K562 (cell line): ENCODE results near the gene CCDC50. TPM values are rescaled to one million over a fixed set of nuclear protein-coding genes. Genes with fewer than 3 reads are reported as not detected.

Experiments
- ATAC-seq: fragments of 200-7000 bp; cut with Tn5 transposase; 3 replicates; pipeline ENCODE4 v1.9.1; 2020; ENCODE audit warnings: moderate library complexity
- BruUV-seq: library from RNA; stranded (reverse); fragments of 400-500 nt; replicated peaks from 2 replicates; lab custom pipeline; 2021; lab: Mats Ljungman, UMichigan
- CTCF ChIA-PET: fragments of 300-600 bp; formaldehyde crosslinking; extraction: SDS; loops from one replicate; lab custom pipeline; 2021; ENCODE audit warnings: low intra/inter-chr PET ratio; lab: Yijun Ruan, JAX
- POLR2A ChIA-PET: fragments of 300-600, 350-650 bp; sonication (Branson Sonifier 250); formaldehyde crosslinking; extraction: SDS; loops from one replicate; lab custom pipeline; 2021; ENCODE audit warnings: antibody characterized with exemption, inconsistent platforms; lab: Yijun Ruan, JAX
- DNase-seq, 4 experiments: peaks; one replicate each; pipeline versions ENCODE4 v3.0.0 to v3.0.0-alpha.2; 2011 to 2018; ENCODE audit warnings: low spot score in 3 of 4, mixed read lengths in 3 of 4; ENCODE audit errors: extremely low read depth in 1 of 4
- FAIRE-seq: peaks from 2 replicates; lab custom pipeline; 2011; peaks lifted over from hg19 to GRCh38; lab: Jason Lieb, UNC
- H2AFZ ChIP-seq: 2 replicates; pipeline ENCODE4 v1.6.0; 2011; ENCODE audit warnings: low read depth, low read length, control low read depth, inconsistent platforms
- H3K27ac ChIP-seq: fragments of 200-600 bp; 3 replicates; pipeline ENCODE4 v1.8.0; 2011; ENCODE audit warnings: low read depth, mild to moderate bottlenecking, control low read depth, inconsistent platforms, low read length, moderate library complexity, mixed read lengths; ENCODE audit errors: extremely low read depth
- H3K27me3 ChIP-seq, 2 experiments: fragments of 300-600 bp in 1 of 2; 2 replicates in 1 of 2; 3 replicates in 1 of 2; pipeline versions ENCODE4 v1.6.0 to v1.8.0; 2011; ENCODE audit warnings: inconsistent platforms in 2 of 2, low read length in 2 of 2, mild to moderate bottlenecking in 1 of 2, mixed read lengths in 1 of 2, moderate library complexity in 1 of 2; ENCODE audit not compliant: control insufficient read depth in 2 of 2, insufficient read depth in 2 of 2
- H3K36me3 ChIP-seq: fragments of 300-600 bp; 3 replicates; pipeline ENCODE4 v1.8.0; 2011; ENCODE audit warnings: mild to moderate bottlenecking, low read length, inconsistent platforms; ENCODE audit not compliant: control insufficient read depth, insufficient read depth
- H3K4me1 ChIP-seq, 2 experiments: fragments of 200-600 bp in 1 of 2; replicated peaks in 1 of 2; 2 replicates in 1 of 2; 3 replicates in 1 of 2; pipeline versions ENCODE4 v1.5.1 to v1.8.0; 2011; ENCODE audit warnings: inconsistent platforms in 2 of 2, low read length in 2 of 2, mild to moderate bottlenecking in 1 of 2, mixed read lengths in 1 of 2, moderate library complexity in 1 of 2; ENCODE audit not compliant: control insufficient read depth in 2 of 2, insufficient read depth in 2 of 2
- H3K4me2 ChIP-seq: 2 replicates; pipeline ENCODE4 v1.6.1; 2011; ENCODE audit warnings: low read length, control low read depth, inconsistent platforms, mixed read lengths; ENCODE audit not compliant: insufficient read depth
- H3K4me3 ChIP-seq: fragments of 200-600 bp; sonication (generic), shearing (Covaris generic); 2 replicates; pipeline ENCODE4 v1.5.1; 2016; ENCODE audit warnings: control low read depth, inconsistent platforms
- H3K79me2 ChIP-seq: fragments of 200-600 bp; 3 replicates; pipeline ENCODE4 v1.8.0; 2011; ENCODE audit warnings: low read length, inconsistent platforms; ENCODE audit not compliant: control insufficient read depth, insufficient read depth
- H3K9ac ChIP-seq, 2 experiments: 2 replicates each; pipeline versions ENCODE4 v1.6.0 to v1.6.1; 2011; ENCODE audit warnings: low read depth in 2 of 2, low read length in 2 of 2, control low read depth in 1 of 2, inconsistent platforms in 1 of 2, mild to moderate bottlenecking in 1 of 2, mixed read lengths in 1 of 2; ENCODE audit not compliant: insufficient read depth in 1 of 2
- H3K9me1 ChIP-seq: one replicate; pipeline ENCODE4 v1.6.0; 2011; ENCODE audit warnings: inconsistent platforms, mild to moderate bottlenecking, low read length, moderate library complexity; ENCODE audit not compliant: control insufficient read depth, insufficient read depth
- H3K9me3 ChIP-seq: replicated peaks from 2 replicates; pipeline ENCODE4 v1.5.1; 2011; ENCODE audit warnings: low read depth, low read length, inconsistent platforms; ENCODE audit not compliant: control insufficient read depth, insufficient read depth
- H4K20me1 ChIP-seq: replicated peaks from 2 replicates; pipeline ENCODE4 v1.6.1; 2011; ENCODE audit warnings: low read length, inconsistent platforms, mixed read lengths; ENCODE audit not compliant: control insufficient read depth, insufficient read depth
- ATF7 ChIP-seq: fragments of 450-650 bp; IDR thresholded peaks from 2 replicates; pipeline ENCODE4 v1.7.1; 2014; ENCODE audit warnings: mild to moderate bottlenecking, moderate library complexity
- BHLHE40 ChIP-seq: IDR thresholded peaks from 2 replicates; pipeline ENCODE4 v1.6.1; 2011; ENCODE audit warnings: low read length, improper control_type of control experiment
- CEBPG ChIP-seq, 3 experiments: fragments of 200-800 bp in 1 of 3; sonication (Bioruptor generic) in 1 of 3; sonication (generic) in 1 of 3; formaldehyde crosslinking in 1 of 3; IDR thresholded peaks in 2 of 3; conservative IDR thresholded peaks in 1 of 3; 2 replicates each; pipeline versions ENCODE4 v1.6.1 to v1.8.0; 2016 to 2022; ENCODE audit warnings: missing compliant biosample characterization in 2 of 3, missing genetic modification characterization in 2 of 3, mild to moderate bottlenecking in 1 of 3, missing genetic modification reagents in 1 of 3
- E2F5 ChIP-seq: sonication (generic); formaldehyde crosslinking; IDR thresholded peaks from 2 replicates; pipeline ENCODE4 v1.8.0; 2022; ENCODE audit warnings: mild to moderate bottlenecking, missing genetic modification reagents
- ELF2 ChIP-seq: fragments of 250-450 bp; sonication (Bioruptor Pico); IDR thresholded peaks from 2 replicates; pipeline ENCODE4 v1.5.0; 2021; ENCODE audit warnings: mild to moderate bottlenecking
- ETV1 ChIP-seq: fragments of 450-650 bp; conservative IDR thresholded peaks from 2 replicates; pipeline ENCODE4 v1.6.1; 2016; ENCODE audit warnings: missing genetic modification characterization, control low read depth, low read depth, missing compliant biosample characterization
- FOS ChIP-seq: IDR thresholded peaks from 3 replicates; pipeline ENCODE4 v1.6.1; 2011; ENCODE audit not compliant: insufficient read length; ENCODE audit errors: extremely low read depth
- FOXK1 ChIP-seq: sonication (generic); formaldehyde crosslinking; IDR thresholded peaks from 2 replicates; pipeline ENCODE4 v1.8.0; 2022; ENCODE audit warnings: missing genetic modification reagents, mild to moderate bottlenecking, borderline replicate concordance
- HDAC1 ChIP-seq, 2 experiments: fragments of 450-650 bp; IDR thresholded peaks; 2 replicates each; pipeline ENCODE4 v1.6.1; 2016 to 2017; ENCODE audit warnings: inconsistent platforms in 1 of 2, mild to moderate bottlenecking in 1 of 2, moderate library complexity in 1 of 2
- MBD2 ChIP-seq: sonication (generic); IDR thresholded peaks from 2 replicates; pipeline ENCODE4 v1.6.1; 2016; ENCODE audit warnings: low read depth, borderline replicate concordance
- MEF2A ChIP-seq: IDR thresholded peaks from 2 replicates; pipeline ENCODE4 v1.6.1; 2011; ENCODE audit warnings: low read depth, mild to moderate bottlenecking, low read length, moderate library complexity; ENCODE audit not compliant: control insufficient read depth
- NFXL1 ChIP-seq: fragments of 450-650 bp; formaldehyde crosslinking; IDR thresholded peaks from 2 replicates; pipeline ENCODE4 v1.4.0; 2021; ENCODE audit warnings: mild to moderate bottlenecking
- NR2F6 ChIP-seq: fragments of 450-650 bp; formaldehyde crosslinking; IDR thresholded peaks from 2 replicates; pipeline ENCODE4 v1.4.0; 2020; ENCODE audit warnings: mild to moderate bottlenecking
- PHB2 ChIP-seq: fragments of 450-650 bp; IDR thresholded peaks from 2 replicates; pipeline ENCODE4 v1.6.1; 2017; ENCODE audit warnings: low read depth
- RHOXF2B ChIP-seq: fragments of 250-450 bp; sonication (Bioruptor Pico); conservative IDR thresholded peaks from 2 replicates; pipeline ENCODE4 v1.5.1; 2021
- WGBS: fragments of 100-300 bp; shearing (Covaris generic); methylation state at CpG from one replicate; pipeline ENCODE4 v1.1.6; 2016; ENCODE audit warnings: low coverage, mixed read lengths; ENCODE audit not compliant: insufficient coverage; ENCODE audit errors: missing lambda C conversion rate; 5-methylcytosine and 5-hydroxymethylcytosine counted together
- in situ Hi-C: fragments of 300-500 bp; cut with MboI; formaldehyde crosslinking; loops from 4 replicates; pipeline ENCODE4 v1.15.0; 2018; ENCODE audit warnings: inconsistent platforms, mixed read lengths
- intact Hi-C: fragments of 100-400 bp; cut with micrococcal nuclease; formaldehyde crosslinking; loops from 2 replicates; pipeline ENCODE4 v1.14.2; 2022
- polyA plus RNA-seq, 8 experiments: library from polyadenylated mRNA; depleted of rRNA in 4 of 8; stranded (reverse) in 5 of 8; unstranded in 3 of 8; fragments of >200 nt; fragmentation: Nextera tagmentation in 2 of 8; fragmentation: Illumina TruSeq in 1 of 8; extraction: Ambion mirVana in 2 of 8; extraction: Trizol in 1 of 8; gene quantifications; 2 replicates each; pipeline versions ENCODE4 v1.2.1 to v1.2.3, GENCODE V29; 2011 to 2014; ENCODE audit warnings: inconsistent platforms in 1 of 8, missing spikeins in 1 of 8
- total RNA-seq, 7 experiments: library from RNA; depleted of rRNA in 6 of 7; stranded (reverse); fragments of >200 nt in 6 of 7; fragmentation: Illumina TruSeq in 2 of 7; extraction: Trizol in 2 of 7; gene quantifications; 2 replicates each; pipeline versions ENCODE4 v1.2.1 to v1.2.3, GENCODE V29; 2011 to 2021; ENCODE audit warnings: low replicate concordance in 1 of 7

Gene CCDC50
- total and polyA plus RNA-seq, 9 of the 15 experiments (the other 6 are each of a cell fraction or from before 2014, with no cell fraction given): 8.4 to 63.4 (median 40.4) TPM

GRCh38 chr3:191432162-191432561, 103.0 kb downstream of the CCDC50 start:
- no TSS peak for BruUV-seq
- DNase-seq (no peak), FAIRE-seq (no peak), ATAC-seq (no peak)
- ChIA-PET POLR2A (interaction anchor here (0.8 kb wide), 1 partner anchor 17 kb away, joined by 3 read pairs; no protein-coding TSS in a partner anchor), CTCF (no interaction called here)
- Histone ChIP-seq H3K79me2 (peaks cover 94% of the 10 kb centered on the region), H4K20me1 (no peaks in the 10 kb centered on the region; the same call in 1 of the 2 replicates), H3K27ac (no peak overlapping the region), H3K4me1 (no peaks in the 10 kb centered on the region; a peak in 1 of 5 replicates), H3K4me2 (no peak overlapping the region), H2AFZ (no peak overlapping the region), H3K9me1 (no peaks in the 10 kb centered on the region), H3K9me3 (no peaks in the 10 kb centered on the region), H3K4me3 (no peak overlapping the region), H3K36me3 (peaks cover 17% of the 10 kb centered on the region), H3K9ac (no peak overlapping the region), H3K27me3 (no peaks in the 10 kb centered on the region)
- intact Hi-C loops (no loop called here), in situ Hi-C loops (no loop called here)
- 82% methylated on average over 5 of the region's 5 CpGs for WGBS
- TF ChIP-seq CEBPG (CRISPR knock-in tag; IDR thresholded peaks at IDR 0.05): no peak
- TF ChIP-seq CEBPG (tag; conservative IDR thresholded peaks at IDR 0.05 in 1 of 2, IDR thresholded peaks at IDR 0.05 in 1 of 2): no peak
- no peak for TF ChIP-seq FOS
- no peak for TF ChIP-seq MEF2A
- no peak for TF ChIP-seq FOXK1 (CRISPR knock-in tag)
- TF ChIP-seq HDAC1 (IDR thresholded peaks at IDR 0.05): no peak
- TF ChIP-seq ETV1 (tag): no peak
- no peak for TF ChIP-seq RHOXF2B (CRISPR knock-in tag)
- TF ChIP-seq NFXL1: no peak
- no peak for TF ChIP-seq MBD2
- TF ChIP-seq ELF2 (CRISPR knock-in tag): no peak
- TF ChIP-seq PHB2: no peak
- TF ChIP-seq NR2F6: no peak
- no peak for TF ChIP-seq ATF7
- TF ChIP-seq E2F5 (CRISPR knock-in tag): no peak
- no peak for TF ChIP-seq BHLHE40
